ENCODE data around the gene SSBP3.

- TF ChIP-seq POLR2AphosphoS5 (IDR thresholded peaks at IDR 0.05; ENCODE audit: low read depth, low read length) (no peak), SPI1 (IDR thresholded peaks at IDR 0.05; ENCODE audit: low read depth, low read length) (no peak), POLR2A (IDR thresholded peaks at IDR 0.05; ENCODE audit: low read depth, low read length) (no peak), PAX5 (IDR thresholded peaks at IDR 0.05; ENCODE audit: insufficient read depth, low read length, severe bottlenecking) (no peak), TAF1 (IDR thresholded peaks at IDR 0.05; ENCODE audit: low read depth, low read length) (no peak)
These were observed 298 bp downstream of the SSBP3 start for GRCh38 chr1:54405898-54406293.
